ENCODE data around the gene ODC1. TPM values are rescaled to one million over a fixed set of nuclear protein-coding genes. Genes with fewer than 3 reads are reported as not detected.
A peak's percentile ranks its signal among the peaks of the same experiment; 100 is the strongest.

ODC1 gene
- total RNA-seq, 1 experiment from 2014 or later = 372 TPM

GRCh38 chr2:10417551-10418335 is 30.4 kb downstream of the ODC1 start:
- no peak for DNase-seq (ENCODE audit: low spot score)

GRCh38 chr2:10415640-10416039 is 32.5 kb downstream of the ODC1 start:
- no peak for DNase-seq (ENCODE audit: low spot score)

GRCh38 chr2:10415048-10415447 is 33.1 kb downstream of the ODC1 start:
- no peak for DNase-seq (ENCODE audit: low spot score)

DNA sequence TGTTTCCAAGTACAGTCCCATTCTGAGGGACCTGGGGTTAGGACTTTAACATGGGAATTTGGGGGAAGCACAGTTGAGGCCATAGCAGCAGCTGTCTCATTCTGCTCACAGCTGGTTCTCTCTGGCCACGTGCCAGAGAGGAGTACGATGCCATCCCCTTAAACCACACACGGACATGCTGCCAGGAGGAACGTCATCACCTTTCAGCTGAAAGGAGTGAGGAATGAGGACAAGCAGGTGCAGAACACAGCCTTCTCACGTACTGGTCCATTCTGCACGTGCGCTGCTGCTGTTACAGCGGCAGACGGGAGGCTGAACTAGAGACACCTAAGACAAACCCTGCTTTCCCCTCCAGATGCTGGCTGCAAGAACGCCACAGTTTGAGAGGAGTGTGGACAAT is 33.5 kb downstream of the ODC1 start:
- DNase-seq (ENCODE audit: low spot score) = peak; percentile 52

- peak; percentile 87 for DNase-seq (ENCODE audit: low spot score)
Measured at GRCh38 chr2:10413991-10414451, 34.1 kb downstream of the ODC1 start.

DNA sequence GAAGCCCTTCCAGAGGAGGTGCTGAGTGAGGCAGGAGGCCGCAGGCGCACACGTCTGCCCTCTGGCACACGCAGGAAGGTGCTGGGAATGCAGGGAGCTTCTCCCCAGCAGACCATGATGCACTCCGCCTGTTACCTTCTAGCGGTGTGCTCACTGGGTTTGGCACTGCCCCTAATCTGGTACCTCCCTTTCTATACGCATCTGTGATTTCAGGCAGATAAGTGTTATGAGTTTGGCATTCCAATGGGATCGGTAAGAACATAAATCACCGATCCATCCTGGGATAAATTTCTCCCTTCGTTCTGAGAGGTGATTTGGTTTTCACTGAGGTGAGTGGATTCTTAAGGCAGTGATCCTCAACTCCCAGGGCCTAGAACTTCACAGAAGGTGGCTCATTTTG is 34.6 kb downstream of the ODC1 start:
- DNase-seq (ENCODE audit: low spot score) = peak; percentile 49

DNA sequence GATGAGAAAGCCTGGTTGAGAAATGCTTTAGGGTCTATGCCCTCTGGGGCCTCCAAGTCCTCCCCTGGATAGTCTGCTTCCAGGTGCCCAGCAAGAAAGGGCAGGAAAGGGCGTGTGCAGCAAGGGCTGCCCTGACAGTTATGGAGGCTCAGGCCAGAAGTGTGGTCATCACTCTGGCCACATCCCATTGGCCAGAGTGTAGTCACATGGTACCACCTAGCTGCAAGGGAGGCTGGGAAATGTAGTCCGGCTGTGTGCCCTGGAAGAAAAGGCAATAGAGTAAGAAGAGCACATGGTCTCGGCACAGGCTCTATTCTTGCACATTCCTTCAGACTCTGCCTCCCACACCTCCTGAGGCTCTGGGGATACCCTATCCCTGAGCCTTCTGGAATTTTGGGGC is 35.7 kb downstream of the ODC1 start:
- DNase-seq (ENCODE audit: low spot score) = peak; percentile 67

DNA sequence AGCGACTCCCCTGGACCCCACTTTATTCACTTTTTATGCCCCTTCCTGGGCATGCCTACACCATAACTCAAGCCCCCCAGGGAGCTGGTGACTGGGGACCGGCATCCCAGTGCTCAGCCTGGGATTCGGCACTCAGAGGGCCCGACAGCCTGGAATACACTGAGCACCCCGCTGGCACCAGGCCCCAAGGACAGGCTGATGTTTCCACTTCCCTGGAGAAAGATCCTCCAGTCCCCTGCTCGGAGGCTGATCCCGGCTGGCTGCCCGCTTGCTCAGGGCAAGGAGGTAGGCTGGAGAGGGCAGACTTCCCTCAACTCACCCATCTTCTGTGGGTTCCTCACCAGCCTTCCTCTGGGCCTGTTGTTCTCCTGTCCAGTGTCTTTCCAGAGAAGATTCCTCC is 36.6 kb downstream of the ODC1 start:
- DNase-seq (ENCODE audit: low spot score) = no peak

DNA sequence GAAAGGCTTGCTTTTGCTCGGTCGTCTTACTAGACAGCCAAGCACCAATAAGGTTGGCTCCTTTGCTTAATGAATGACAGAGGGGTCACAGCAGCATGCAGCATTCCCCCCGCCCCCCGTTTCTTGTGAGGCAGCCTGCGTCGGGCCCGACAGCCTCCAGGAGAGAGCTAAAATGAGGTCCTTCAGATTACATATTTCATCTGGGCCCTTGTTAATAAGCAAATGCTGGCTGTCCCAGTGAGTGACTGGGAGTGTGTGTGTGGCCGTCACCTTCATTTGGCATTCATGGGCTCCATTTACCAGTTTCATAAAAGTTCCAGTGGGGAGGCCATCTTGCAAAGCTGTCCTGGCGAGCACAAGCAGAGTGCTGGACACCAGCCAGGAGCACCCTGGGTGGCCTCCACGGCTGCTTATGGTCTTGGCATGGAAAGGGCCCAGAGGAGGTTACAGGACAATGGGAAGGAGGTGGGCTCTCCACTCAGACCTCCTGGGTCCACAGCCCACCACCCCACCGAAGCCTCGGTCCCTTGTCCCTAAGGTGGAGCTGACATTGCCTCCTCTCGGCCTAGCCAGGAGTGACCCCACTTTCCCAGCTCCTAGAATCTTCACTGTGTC is 37.2 kb downstream of the ODC1 start:
- DNase-seq (ENCODE audit: low spot score) = no peak

DNA sequence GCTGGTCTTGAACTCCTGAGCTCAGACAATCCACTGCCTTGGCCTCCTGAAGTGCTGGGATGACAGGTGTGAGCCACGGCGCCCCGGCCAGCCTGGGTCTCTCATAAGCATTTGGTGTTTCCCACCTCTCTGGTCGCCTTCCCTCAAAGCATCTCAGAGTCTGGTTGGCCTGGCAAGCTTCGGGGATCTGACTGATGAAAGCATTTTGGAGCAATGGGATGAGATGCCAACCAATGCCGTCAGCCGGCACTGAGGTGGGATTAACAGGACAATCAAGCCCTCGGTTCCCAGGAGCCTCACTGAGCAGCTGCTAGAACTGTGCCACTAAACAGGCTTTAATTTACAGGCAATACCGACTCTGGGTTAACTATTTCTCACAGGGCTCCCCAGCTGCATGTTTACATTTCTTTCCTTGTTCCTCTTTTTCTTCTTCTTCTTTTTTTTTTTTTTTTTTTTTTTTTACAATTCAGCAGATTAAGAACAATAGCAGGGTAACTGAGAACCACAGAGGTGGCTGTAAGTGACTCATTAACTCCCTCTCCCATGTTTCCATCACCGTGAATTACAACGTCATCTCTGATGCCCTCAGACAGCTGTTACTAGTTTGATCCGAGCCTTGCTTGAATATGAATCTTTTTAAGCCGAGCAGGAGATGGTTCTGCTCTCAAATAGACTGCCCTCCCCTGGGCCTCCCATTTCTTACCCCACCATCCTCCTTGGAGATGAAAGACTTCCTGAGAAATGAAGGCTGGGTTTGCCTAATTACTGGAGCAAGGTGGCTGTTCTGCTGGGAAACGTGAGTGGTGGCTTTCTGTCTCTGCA is 37.9 kb downstream of the ODC1 start:
- no peak for DNase-seq (ENCODE audit: low spot score)

GRCh38 chr2:10408649-10409579 is 39.2 kb downstream of the ODC1 start:
- DNase-seq (ENCODE audit: low spot score) = peak; percentile 91

DNA sequence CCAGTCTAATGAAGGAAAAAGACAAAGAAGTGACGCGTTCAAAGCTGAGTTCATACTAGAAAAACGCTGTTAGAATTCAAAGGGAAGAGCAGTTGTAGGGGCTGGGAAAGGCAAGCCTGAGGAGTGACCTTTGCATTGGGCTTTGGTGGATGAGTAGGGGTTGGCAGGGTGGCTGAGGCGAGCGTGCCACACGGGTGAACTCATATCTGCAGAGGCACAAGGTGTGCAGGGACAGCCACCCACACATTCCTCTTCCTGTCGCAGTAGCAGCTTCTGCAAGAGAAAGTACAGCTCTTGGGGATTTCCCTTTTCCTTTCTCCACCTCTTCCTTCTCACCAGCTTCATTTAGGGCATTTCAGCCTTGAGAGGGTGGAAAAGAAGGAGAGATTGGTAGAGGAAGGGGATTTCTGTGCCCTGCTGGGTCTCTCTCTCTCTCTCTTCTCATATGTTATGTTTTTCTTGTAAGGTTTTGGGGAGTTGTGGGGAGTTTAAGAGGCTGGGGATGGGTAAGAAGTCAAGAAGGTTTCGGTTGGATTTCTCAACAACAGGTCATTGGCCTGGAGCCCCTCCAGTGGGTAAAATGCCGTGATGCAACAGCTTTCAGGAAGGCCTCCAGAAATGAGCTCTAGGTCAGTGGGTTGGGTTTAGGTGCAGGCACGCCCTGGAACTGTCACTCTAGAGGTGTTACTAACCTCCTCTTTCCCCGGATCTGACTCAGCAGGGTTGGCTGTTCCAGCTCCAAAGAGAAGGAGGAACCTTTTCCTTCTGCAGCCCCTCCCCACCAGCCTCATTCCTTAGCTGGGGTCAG is 40.1 kb downstream of the ODC1 start:
- DNase-seq (ENCODE audit: low spot score) = peak; percentile 100

- no peak for DNase-seq (ENCODE audit: low spot score)
Measured at GRCh38 chr2:10407432-10407831, 40.7 kb downstream of the ODC1 start.

GRCh38 chr2:10406491-10407188 is 41.5 kb downstream of the ODC1 start:
- DNase-seq (ENCODE audit: low spot score) = no peak

- no peak for DNase-seq (ENCODE audit: low spot score)
Measured at GRCh38 chr2:10406016-10406415, 42.1 kb downstream of the ODC1 start.

GRCh38 chr2:10405448-10405847 is 42.7 kb downstream of the ODC1 start:
- DNase-seq (ENCODE audit: low spot score) = peak; percentile 99

- peak; percentile 58 for DNase-seq (ENCODE audit: low spot score)
Measured at GRCh38 chr2:10404324-10405143, 43.6 kb downstream of the ODC1 start.

- DNase-seq (ENCODE audit: low spot score) = no peak
Measured at GRCh38 chr2:10402653-10403215, 45.4 kb downstream of the ODC1 start.

Data from A172 (cell line).